Astrocyte (in vitro differentiated cells and primary cell): Measurements from ENCODE around the gene SUPT20HL1.

Experiments
- EZH2 ChIP-seq: IDR thresholded peaks from 2 replicates; pipeline ENCODE4 v1.6.1; 2012; ENCODE audit warnings: mild to moderate bottlenecking, low read length, inconsistent platforms; ENCODE audit not compliant: insufficient read depth
- TF ChIP-seq, protein P1 (sequence below): IDR thresholded peaks from 2 replicates; pipeline ENCODE4 v1.5.1; 2011; ENCODE audit warnings: low read depth, mild to moderate bottlenecking, inconsistent platforms, low read length, moderate library complexity; ENCODE audit not compliant: insufficient read depth

DNA sequence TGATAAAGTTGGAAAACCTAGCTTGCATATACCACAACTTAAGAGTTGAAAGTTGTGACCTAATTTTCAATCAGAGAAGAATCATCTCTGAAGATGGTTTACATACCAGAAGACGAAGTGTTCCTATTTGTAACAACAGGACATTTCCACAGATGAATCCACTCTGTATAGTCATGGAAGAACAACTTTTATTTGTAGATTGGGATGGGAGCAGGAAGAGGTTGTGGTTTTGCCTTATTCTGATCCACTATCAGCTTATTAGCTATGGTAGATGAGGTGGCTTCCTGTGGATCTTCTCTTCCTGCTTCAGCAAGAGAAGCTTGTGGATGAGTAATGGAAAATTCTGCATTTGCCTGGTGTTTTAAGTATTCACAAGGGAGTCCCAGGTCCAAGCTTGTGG lies 18.6 kb upstream of the SUPT20HL1 start:
- TF ChIP-seq, protein P1, sequence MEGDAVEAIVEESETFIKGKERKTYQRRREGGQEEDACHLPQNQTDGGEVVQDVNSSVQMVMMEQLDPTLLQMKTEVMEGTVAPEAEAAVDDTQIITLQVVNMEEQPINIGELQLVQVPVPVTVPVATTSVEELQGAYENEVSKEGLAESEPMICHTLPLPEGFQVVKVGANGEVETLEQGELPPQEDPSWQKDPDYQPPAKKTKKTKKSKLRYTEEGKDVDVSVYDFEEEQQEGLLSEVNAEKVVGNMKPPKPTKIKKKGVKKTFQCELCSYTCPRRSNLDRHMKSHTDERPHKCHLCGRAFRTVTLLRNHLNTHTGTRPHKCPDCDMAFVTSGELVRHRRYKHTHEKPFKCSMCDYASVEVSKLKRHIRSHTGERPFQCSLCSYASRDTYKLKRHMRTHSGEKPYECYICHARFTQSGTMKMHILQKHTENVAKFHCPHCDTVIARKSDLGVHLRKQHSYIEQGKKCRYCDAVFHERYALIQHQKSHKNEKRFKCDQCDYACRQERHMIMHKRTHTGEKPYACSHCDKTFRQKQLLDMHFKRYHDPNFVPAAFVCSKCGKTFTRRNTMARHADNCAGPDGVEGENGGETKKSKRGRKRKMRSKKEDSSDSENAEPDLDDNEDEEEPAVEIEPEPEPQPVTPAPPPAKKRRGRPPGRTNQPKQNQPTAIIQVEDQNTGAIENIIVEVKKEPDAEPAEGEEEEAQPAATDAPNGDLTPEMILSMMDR, result no peak
- TF ChIP-seq EZH2, result no peak
